ENCODE data around the gene DNASE1L1. TPM values are rescaled to one million over a fixed set of nuclear protein-coding genes. Genes with fewer than 3 reads are reported as not detected.

Gene DNASE1L1
- total RNA-seq, 1 donor from 2014 or later: 16.6 TPM

DNA sequence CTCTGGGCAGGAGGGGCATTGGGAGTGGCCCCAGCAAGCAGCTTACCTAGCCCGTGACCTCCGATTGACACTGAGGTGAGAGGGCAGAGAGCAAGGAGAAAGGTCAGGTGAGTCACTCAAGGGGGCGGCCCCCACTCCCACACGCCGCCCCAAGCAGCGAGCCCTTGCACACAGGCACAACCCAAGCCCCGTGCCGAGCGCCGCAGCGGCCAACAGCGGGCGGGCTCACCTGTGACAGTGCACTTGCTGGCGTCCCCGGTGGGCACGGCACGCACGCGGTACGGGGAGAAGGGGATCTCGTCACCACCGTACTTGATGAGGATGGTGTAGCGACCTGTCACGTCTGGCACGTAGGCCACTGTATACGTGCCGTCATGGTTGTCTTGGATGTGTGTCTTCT lies 51.8 kb downstream of the DNASE1L1 start:
- no peaks in the 10 kb centered on the region for H3K27me3 ChIP-seq (ENCODE audit: control insufficient read depth, insufficient read depth, low read length)
- peaks cover 1% of the 10 kb centered on the region for H3K36me3 ChIP-seq (ENCODE audit: control insufficient read depth, insufficient read depth, low read length)
- TF ChIP-seq, protein P1, sequence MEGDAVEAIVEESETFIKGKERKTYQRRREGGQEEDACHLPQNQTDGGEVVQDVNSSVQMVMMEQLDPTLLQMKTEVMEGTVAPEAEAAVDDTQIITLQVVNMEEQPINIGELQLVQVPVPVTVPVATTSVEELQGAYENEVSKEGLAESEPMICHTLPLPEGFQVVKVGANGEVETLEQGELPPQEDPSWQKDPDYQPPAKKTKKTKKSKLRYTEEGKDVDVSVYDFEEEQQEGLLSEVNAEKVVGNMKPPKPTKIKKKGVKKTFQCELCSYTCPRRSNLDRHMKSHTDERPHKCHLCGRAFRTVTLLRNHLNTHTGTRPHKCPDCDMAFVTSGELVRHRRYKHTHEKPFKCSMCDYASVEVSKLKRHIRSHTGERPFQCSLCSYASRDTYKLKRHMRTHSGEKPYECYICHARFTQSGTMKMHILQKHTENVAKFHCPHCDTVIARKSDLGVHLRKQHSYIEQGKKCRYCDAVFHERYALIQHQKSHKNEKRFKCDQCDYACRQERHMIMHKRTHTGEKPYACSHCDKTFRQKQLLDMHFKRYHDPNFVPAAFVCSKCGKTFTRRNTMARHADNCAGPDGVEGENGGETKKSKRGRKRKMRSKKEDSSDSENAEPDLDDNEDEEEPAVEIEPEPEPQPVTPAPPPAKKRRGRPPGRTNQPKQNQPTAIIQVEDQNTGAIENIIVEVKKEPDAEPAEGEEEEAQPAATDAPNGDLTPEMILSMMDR (IDR thresholded peaks at IDR 0.05; ENCODE audit: insufficient read depth, low read length, poor library complexity, severe bottlenecking): no peak
- DNase-seq (ENCODE audit: low read depth): no peak
- no peak overlapping the region for H3K4me3 ChIP-seq (ENCODE audit: low read depth, low read length)

DNA sequence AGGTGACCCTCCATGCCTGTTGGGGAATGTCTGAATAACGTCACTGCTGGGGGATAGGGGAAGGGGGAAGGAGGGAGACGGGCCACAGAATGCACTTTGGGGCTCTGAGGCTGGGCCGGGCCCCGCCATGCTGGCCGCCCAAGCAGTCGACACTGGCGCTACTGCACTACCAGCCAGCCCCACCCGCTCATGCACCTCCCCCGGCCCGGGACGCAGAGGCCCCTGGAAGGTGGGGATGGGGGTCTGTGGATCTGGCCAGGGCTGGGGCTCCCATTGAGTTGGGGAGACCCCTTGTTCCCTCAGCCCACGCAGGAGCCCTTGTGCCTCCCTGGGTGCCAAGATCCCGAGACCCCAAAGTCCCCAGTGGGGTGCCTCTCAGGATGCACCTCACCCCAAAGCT lies 52.5 kb downstream of the DNASE1L1 start:
- Histone ChIP-seq H3K4me3 (ENCODE audit: low read depth, low read length) (no peak overlapping the region), H3K27me3 (ENCODE audit: control insufficient read depth, insufficient read depth, low read length) (no peaks in the 10 kb centered on the region), H3K36me3 (ENCODE audit: control insufficient read depth, insufficient read depth, low read length) (peaks cover 1% of the 10 kb centered on the region)
- TF ChIP-seq, protein P1 (IDR thresholded peaks at IDR 0.05; ENCODE audit: insufficient read depth, low read length, poor library complexity, severe bottlenecking): no peak
- no peak for DNase-seq (ENCODE audit: low read depth)

DNA sequence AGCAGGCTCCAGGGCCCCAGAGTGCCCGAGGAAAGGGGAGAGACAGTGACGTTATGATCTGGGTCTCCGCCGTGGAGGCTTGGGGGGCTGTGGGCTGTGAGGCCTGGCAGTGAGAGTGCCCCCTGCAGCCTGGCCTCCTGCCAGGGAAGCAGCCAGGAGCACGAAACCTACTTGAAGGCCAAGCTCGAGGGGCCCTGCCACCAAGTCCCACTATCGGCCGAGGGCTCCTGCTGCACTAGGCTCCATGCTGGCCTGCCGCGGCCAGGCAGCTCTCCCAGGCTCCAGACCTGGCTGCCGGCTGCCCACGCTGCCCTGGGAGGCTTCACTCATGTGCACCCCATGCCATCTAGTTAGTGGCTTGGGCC lies 53.3 kb downstream of the DNASE1L1 start:
- H3K36me3 ChIP-seq (ENCODE audit: control insufficient read depth, insufficient read depth, low read length): peaks cover 1% of the 10 kb centered on the region
- no peak for DNase-seq (ENCODE audit: low read depth)
- TF ChIP-seq, protein P1 (IDR thresholded peaks at IDR 0.05; ENCODE audit: insufficient read depth, low read length, poor library complexity, severe bottlenecking): peak; percentile 2

DNA sequence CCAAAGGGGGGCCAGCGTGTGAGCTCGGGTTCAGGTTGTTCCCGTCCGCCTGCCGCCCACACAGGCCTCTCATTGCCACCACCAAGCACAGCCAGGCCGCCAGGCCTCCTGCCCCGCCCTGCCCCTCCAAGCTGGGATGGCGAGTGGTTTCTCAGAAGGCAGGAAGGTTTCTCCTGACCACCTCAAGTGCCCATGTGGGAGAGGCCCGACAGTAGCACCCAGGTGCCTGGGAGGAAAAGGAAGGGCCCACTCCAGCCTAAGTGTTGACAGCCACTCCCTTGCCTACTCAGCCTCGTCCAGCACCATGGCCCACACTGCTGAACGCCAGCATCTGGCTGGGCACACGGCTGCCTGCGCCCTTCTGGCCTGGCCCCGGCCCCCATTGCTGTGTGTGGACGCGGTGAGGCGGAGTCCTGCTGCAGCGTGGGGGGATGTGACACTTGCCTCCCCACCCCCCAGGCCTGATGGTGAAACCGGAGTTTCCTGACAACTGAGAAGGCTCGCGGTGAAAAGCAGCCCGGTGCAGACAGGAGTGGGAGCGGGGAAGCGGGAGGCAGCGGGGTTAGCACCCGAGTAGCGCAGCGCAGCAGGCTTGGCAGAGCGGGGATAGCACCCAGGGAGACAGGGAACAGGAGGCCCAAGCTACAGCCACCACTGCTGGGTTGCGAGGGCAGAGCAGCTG lies 53.8 kb downstream of the DNASE1L1 start:
- TF ChIP-seq, protein P1 (IDR thresholded peaks at IDR 0.05; ENCODE audit: insufficient read depth, low read length, poor library complexity, severe bottlenecking): no peak
- H3K4me3 ChIP-seq (ENCODE audit: low read depth, low read length): no peak overlapping the region
- no peaks in the 10 kb centered on the region for H3K27me3 ChIP-seq (ENCODE audit: control insufficient read depth, insufficient read depth, low read length)
- peaks cover 1% of the 10 kb centered on the region for H3K36me3 ChIP-seq (ENCODE audit: control insufficient read depth, insufficient read depth, low read length)
- no peak for DNase-seq (ENCODE audit: low read depth)

More for the DNA sequence above, 53.3 kb downstream of the DNASE1L1 start:
- H3K4me3 ChIP-seq (ENCODE audit: low read depth, low read length): no peak overlapping the region
- no peaks in the 10 kb centered on the region for H3K27me3 ChIP-seq (ENCODE audit: control insufficient read depth, insufficient read depth, low read length)

DNA sequence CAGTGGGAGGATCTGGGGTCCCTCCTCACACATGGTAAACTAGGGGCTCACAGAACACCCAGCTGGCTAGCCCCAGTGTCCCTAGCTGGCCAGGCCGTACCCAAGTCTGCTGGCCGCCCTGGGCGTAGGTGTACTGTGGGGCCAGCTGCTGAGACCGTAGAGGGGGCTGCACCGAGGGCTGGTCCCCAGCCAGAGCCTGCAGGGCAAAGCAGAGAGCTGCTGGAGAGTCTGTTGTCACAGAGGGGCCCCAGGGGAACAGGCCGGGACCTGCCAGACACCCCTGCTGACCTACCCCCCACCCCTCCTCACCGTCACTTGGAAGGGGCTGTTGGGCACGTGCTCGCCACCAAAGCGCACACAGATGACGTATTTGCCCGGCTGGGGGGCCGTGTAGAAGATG lies 54.5 kb downstream of the DNASE1L1 start:
- no peak overlapping the region for H3K4me3 ChIP-seq (ENCODE audit: low read depth, low read length)
- peaks cover 1% of the 10 kb centered on the region for H3K36me3 ChIP-seq (ENCODE audit: control insufficient read depth, insufficient read depth, low read length)
- TF ChIP-seq, protein P1 (IDR thresholded peaks at IDR 0.05; ENCODE audit: insufficient read depth, low read length, poor library complexity, severe bottlenecking): no peak
- no peaks in the 10 kb centered on the region for H3K27me3 ChIP-seq (ENCODE audit: control insufficient read depth, insufficient read depth, low read length)
- DNase-seq (ENCODE audit: low read depth): no peak

DNA sequence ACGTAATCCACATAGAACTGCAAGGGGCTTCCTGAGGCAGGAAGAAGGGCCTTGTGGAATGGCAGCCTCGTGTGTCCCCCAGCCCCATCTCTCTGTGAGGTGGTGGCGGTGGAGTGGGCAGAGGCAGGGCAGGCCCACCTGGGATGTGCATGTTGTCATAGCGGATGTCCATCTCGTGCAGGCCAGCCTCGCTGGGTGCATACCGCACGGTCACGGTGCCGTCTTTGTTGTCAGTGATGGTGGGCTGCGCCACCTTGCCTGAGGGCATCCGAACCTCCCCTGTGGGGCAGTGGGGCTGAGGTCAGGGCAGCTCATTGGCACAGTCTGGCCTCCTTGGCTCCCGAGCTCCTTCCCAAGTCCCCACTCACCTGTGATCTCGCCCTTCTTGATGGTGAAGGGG lies 55.0 kb downstream of the DNASE1L1 start:
- TF ChIP-seq, protein P1 (IDR thresholded peaks at IDR 0.05; ENCODE audit: insufficient read depth, low read length, poor library complexity, severe bottlenecking): no peak
- H3K36me3 ChIP-seq (ENCODE audit: control insufficient read depth, insufficient read depth, low read length): peaks cover under 1% of the 10 kb centered on the region
- no peaks in the 10 kb centered on the region for H3K27me3 ChIP-seq (ENCODE audit: control insufficient read depth, insufficient read depth, low read length)
- DNase-seq (ENCODE audit: low read depth): no peak
- H3K4me3 ChIP-seq (ENCODE audit: low read depth, low read length): no peak overlapping the region
